ENCODE measurements around the gene CD69.

Gene CD69

DNA sequence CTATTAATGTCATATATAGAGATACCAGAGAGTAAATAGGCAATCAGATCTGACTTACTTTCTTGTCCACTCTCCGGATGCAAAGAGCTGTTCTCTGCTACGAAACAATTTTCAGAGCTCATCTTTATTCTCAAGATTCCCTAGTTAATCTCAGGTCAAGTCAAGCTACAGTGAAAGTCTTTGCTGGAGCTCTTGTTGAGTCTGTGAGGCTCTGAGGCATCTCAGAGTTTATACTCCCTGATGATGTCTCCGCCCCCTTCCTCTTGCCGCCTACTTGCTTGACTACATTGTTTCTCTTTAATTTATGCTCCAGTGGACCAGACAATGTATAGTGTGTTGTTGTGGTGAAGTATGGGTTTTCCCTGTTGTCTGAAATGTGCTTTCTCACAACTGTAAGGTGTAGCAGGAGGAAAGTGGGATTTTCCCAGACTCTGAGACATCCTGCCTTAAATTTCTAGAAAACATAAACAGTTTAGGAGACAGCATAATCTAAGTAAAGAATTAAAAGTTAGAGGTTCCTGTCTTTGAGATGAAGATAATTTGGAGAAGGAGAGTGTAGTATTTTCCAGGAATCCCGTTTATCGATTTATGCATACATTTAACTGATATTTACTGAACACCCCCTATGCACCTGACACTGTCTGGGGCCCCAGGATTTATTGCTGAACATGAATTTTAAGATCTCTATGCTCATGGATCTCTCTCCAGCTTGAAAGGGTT lies at the start of gene CD69:
Gene CD69 (minus strand): TSS at position 203 of the 720 bp plus-strand sequence. CDS start 81 bp downstream, at position 122.
- no peak for FAIRE-seq

DNA sequence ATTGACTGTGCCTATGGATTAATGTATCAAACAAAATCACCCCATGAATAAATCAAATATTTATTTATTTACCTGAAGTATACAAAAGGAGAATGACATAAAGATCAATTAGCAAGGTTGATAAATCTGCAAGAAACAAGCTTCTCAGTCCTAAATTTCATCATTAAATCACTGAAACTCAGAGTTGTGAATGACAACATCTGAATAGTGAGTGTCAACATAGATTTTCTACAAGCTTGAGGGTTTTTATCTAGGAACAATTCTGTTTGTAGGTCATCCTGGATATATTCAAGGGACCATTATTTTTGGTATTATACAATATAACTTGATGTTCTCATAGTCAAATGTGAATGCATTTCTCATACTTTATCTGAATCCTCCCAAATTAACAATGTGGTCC lies 49.2 kb upstream of the CD69 start:
- FAIRE-seq = no peak

- no peak for FAIRE-seq
Observed at GRCh38 chr12:9809338-9809737, 48.6 kb upstream of the CD69 start.

- FAIRE-seq = no peak
Observed at GRCh38 chr12:9808504-9808903, 47.8 kb upstream of the CD69 start.

DNA sequence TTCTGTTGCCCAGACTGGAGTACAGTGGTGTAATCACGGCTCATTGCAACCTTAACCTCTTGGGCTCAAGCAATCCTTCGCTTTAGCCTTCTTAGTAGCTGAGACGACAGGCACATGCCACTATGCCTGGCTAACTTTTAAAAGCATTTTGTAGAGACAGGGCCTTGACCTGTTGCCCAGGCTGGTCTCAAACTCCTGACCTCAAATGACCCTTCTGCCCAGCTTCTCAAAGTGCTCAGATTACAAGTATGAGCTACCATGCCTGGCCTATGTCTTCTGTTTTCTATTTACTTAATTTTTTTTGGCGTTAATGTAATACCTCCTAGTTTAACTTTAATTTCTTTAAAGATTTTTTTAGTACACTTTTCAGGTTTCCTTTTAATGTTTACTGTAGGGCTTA lies 46.0 kb upstream of the CD69 start:
- FAIRE-seq = no peak

- no peak for FAIRE-seq
Observed at GRCh38 chr12:9805883-9806282, 45.2 kb upstream of the CD69 start.

DNA sequence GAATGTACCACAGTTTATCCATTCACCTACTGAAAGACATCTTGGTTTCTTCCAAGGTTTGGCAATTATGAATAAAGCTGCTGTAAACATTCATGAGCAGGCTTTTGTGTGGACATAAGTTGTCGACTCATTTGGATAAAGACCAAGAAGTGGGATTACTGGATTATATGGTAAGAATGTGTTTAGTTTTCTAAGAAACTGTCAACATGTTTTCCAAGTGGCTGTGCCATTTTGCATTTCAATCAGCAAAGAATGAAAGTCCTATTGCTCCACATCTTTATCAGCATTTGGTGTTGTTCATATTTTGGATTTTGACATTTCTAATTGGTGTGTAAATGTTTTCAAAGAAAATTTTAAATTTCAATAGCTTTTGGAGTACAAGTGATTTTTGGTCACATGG lies 39.3 kb upstream of the CD69 start:
- no peak for FAIRE-seq

GRCh38 chr12:9797722-9798619 lies 37.3 kb upstream of the CD69 start:
- FAIRE-seq = no peak

DNA sequence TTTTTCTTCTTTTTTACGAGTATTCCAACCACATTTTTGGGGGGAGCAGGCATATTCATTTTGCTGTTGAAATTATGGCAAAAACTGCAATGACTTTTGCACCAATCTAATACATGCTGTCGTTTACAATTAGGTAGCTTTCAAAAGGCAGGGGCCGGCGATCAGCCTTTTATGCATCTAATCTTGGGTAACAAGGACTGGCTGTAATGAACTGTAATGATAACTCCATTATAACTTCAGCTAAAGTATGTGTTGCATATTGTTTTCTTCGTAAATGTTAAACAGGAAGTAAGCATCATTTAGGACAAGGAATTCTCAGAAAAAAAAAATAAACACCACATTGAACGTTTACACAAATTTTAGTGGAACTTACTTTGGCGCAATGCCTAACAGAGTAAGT lies 36.3 kb upstream of the CD69 start:
- FAIRE-seq = no peak

GRCh38 chr12:9796346-9796745 lies 35.6 kb upstream of the CD69 start:
- FAIRE-seq = no peak

DNA sequence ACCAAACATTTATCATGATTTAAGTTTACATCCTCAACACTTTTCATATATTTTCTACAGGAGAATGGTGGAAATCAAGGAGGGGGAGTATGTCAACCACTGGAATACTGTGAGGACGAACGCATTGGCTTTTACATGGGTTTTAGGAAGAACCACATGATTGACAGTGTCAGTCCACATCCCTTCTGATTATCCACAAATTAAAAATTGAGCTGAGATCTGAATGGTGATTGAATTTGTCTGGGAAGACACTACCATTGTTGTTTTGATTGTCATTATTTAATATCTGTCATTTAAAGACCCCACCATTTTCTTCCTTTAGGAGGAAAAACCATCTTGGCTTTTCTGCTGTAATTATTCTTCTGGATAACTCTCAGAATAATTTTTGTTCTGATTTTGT lies 35.2 kb upstream of the CD69 start:
- FAIRE-seq = no peak

DNA sequence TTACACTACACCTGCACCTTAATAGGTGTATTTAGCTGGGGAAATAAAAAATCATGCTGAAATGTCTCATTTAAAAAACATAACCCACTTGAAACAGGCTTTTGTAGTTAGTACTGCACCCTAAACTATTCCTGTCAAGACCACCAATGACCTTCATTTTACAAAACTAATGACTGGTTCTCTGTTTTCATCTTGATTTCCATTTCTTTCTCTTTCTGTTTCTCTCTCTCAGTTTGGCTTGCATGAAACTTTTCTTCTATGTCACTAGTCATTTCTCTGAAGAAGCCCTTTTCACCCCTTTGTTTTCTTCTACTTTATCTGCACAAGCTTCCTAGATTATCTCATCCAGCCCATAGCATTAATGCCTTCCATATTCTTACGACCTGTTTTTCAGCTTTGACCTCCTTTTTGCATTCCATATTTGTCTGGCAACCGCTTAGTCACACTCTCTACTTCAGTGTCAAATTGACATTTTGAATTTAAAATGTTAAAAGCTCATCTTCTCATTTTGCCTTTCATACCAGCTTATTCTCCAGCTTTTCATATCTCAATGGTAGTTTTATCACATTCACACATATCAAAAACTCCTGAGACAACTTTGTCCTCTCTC lies 33.9 kb upstream of the CD69 start:
- no peak for FAIRE-seq

DNA sequence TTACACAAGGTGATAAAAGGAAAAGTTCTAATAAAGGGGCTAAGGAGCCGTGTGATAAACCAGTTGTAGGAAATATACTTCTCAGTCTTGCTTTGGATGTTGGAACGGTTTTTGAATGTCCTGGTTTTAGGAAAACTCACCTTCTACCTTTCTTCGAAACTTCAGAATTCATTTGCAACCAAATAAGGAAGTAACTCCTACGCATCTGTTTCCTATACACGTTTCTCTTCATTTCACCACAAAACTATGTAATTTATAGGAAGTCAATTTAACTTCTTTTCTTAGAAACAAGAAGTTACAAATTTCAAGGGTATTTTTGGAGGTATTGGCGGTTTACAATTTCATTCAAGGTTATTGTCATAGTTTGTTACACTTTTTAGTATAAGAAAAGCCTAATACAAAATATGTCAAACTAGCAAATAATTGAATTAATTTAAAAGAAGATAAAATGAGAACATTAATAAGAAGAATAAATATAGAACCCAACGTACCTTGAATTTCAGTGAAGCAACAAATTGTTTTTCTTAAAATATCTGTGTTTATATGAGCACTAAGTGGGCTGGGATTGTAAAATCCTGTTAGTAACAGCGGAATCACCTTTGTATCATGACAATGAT lies 33.2 kb upstream of the CD69 start:
- FAIRE-seq = no peak

DNA sequence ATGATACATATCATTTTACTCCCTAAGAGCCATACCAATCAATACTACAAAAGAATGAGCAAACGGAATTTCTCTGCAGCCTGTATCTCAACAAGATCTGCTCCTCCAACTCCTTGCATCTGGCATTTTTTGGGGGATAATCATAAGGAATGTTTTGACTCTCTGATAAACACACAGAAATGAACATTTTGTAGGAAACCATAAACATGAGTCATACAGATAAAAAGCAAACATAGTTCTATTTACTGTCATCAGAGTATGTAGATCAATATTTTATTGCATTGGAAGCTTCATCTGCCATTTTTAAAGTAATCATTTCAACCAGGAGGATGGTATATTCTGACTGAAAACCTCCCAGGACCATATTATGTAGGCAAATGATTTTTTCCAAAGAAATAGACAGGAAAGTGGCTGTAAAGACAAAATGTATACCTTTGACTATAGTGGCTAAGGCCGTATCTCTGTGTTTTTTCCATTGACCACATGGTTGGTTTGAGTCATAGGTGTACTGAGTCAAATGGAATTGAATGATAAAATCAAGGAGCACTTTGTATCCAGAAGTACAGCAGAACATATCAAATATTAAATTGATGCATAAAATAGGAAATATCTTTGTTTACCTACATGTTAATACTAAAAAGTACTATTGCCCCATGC lies 32.4 kb upstream of the CD69 start:
- no peak for FAIRE-seq

DNA sequence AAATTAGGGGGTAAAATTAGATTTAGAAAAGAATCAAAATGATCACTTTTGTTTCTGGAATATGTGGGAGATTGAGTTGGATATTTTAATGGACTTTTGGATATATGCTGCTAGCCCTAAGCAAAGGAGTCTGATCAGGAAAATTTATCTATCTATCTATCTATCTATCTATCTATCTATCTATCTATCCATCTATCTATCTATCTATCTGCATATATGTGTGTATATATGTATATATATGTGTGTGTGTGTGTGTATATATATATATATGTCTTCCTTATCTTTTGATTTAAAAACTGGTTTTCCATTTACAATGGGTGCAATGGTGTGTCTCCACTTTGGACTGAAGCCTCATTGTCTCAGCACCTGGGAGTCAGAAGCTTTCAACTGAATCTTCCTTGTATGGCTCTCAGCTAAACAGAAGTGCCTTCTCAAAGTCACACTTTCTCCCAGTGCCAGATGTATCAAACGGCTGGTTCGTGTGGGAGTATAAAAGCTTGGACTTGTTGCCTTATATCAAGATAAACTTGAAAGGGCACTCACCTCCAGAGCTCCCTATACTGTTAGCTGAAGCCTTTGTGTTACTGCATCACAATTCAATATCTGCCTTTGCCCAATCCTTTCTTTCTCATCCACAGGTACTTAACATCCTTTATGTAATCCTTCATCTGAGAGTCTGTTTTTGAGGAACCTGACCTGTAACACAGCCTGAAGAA lies 31.6 kb upstream of the CD69 start:
- no peak for FAIRE-seq

DNA sequence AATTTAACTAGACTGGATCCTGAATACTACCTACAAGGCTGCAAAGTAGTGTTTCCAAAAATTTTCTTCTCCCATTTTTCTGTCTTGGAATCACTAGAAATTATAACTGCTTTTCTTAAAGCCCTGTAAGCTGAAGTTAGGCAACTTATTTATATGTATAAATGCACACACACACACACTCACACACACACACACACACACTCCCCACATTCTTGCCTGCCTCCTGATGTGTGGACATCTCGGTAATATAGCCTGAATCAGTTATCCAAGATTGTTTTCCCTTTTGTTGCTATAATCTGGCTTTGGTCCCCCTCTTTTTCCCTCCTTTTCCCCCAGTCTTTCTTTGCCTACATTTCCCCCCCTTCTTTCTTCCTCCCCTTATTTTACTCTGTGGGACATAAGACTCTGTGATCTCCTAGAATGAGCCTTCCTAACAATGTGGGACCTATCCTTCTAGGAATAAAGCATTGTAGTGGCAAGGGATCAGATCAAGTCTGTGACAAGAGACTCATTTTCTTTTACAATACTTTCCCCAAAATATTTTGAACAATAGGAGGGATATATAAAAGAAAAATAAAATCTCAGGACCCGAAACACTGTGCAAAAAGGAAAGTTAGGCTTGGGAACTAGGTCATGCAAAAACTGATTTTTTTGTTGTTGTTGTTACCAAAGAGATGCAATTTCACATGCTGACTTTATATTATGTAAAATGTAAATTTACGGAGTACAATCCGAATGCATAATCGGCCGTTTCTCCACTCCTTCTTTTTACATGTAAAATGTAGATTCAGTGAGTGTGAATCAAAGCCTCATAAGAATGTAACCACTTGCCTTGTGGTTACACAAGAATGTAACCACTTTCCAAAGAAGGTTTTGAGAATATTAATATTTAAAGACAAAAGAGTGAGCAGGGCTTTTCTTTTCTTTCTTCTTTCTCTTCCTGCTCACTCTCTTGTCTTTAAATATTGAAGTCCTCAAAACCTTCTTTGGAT lies 26.3 kb upstream of the CD69 start:
- no peak for FAIRE-seq

DNA sequence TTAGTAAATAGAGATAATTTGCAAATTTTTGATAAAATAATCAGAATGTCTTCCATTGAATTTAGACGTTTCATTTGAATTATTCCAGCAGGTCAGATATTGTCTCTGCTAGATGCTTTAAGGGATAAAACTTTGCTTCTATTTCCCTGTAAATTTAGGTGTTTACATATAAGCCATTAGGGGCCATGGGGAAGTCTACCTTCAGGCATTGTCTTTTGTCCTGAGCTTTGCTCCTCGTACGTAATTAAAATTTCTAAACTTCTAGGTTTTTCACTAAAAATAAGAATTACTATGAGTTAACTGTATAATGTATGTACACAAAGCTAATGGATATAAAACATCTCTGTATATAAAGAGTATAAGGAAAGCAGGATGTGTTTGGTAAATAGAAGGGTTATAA lies 24.1 kb upstream of the CD69 start:
- FAIRE-seq = no peak

DNA sequence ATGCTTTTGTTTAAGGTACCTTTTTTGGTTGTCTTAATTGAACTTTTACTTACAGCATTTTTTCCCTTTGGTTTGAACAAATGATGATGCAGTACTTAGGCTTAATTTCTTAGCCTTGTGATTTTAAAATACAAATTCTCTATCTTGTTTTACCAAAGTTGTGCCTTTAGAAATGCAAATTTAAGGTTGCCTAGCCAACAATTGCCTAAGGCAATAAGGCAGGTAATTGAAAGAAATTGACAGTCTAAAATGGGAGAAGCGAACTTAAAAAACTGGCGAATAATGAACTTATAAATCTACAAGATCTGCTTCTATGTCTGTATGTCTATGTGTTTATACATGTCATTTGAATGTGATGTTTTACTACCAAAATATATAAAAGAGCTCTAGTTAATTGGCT lies 23.6 kb upstream of the CD69 start:
- no peak for FAIRE-seq

- FAIRE-seq = no peak
Observed at GRCh38 chr12:9782547-9783382, 22.1 kb upstream of the CD69 start.

DNA sequence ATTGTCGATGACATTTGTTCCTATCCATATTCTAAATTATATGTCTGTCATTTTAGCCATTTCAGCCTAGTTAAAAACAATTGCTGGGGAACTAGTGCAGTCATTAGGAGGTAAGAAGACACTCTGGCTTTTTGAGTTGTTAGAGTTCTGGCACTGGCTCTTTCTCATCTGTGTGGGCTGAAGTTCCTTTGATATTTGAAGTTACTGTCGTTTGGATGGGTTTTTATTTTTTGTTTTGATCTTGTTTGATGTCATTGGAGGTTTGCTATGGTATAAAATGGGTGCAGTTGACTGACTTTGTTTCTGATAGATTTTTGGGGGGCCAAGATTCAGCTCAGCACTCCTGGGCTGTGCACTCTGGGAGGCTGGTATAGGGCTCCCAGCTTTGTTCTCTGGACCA lies 20.7 kb upstream of the CD69 start:
- no peak for FAIRE-seq
